Lung (tissue), 12 donors: ENCODE results near the gene CIRBP. TPM values are rescaled to one million over a fixed set of nuclear protein-coding genes. Genes with fewer than 3 reads are reported as not detected.
"Not testable (repeated sequence)": the region's sequence is repeated elsewhere in the genome, so short reads cannot be mapped to it uniquely, and the experiment has no call there.

ENCODE experiments used
- ATAC-seq: fragments of 200-7000 bp; cut with Tn5 transposase; one replicate; pipeline ENCODE4 v1.9.1; 2020; ENCODE audit warnings: moderate number of reproducible peaks; ENCODE audit not compliant: insufficient read depth, low FRiP score
- DNase-seq, 3 donors: peaks; one replicate each; pipeline ENCODE4 v3.0.0-alpha.2; 2013 to 2017
- H3K27ac ChIP-seq, 2 donors: one replicate each; pipeline ENCODE4 v1.5.1; 2013; ENCODE audit warnings: mild to moderate bottlenecking in 2 of 2, moderate library complexity in 2 of 2, control low read depth in 1 of 2, inconsistent platforms in 1 of 2, low read depth in 1 of 2, low read length in 1 of 2
- H3K27me3 ChIP-seq, 3 donors: one replicate each; pipeline ENCODE4 v1.5.1; 2013; ENCODE audit warnings: low read length in 2 of 3; ENCODE audit not compliant: control insufficient read depth in 3 of 3, insufficient read depth in 3 of 3
- H3K36me3 ChIP-seq, 4 donors: one replicate each; pipeline ENCODE4 v1.5.1; 2013; ENCODE audit warnings: low read length in 4 of 4, mild to moderate bottlenecking in 1 of 4, moderate library complexity in 1 of 4; ENCODE audit not compliant: control insufficient read depth in 4 of 4, insufficient read depth in 4 of 4
- H3K4me1 ChIP-seq, 5 donors: one replicate each; pipeline ENCODE4 v1.5.1; 2013; ENCODE audit warnings: low read length in 5 of 5, mild to moderate bottlenecking in 2 of 5, moderate library complexity in 1 of 5; ENCODE audit not compliant: control insufficient read depth in 5 of 5, insufficient read depth in 5 of 5
- H3K4me3 ChIP-seq: one replicate; pipeline ENCODE4 v1.5.1; 2013; ENCODE audit warnings: mild to moderate bottlenecking, control low read depth, moderate library complexity
- H3K9ac ChIP-seq, 2 donors: one replicate each; pipeline ENCODE4 v1.5.1; 2013; ENCODE audit warnings: low read length in 2 of 2, control low read depth in 1 of 2; ENCODE audit not compliant: insufficient read depth in 1 of 2
- H3K9me3 ChIP-seq, 4 donors: one replicate each; pipeline ENCODE4 v1.5.1; 2013; ENCODE audit warnings: low read length in 3 of 4, mild to moderate bottlenecking in 1 of 4, moderate library complexity in 1 of 4; ENCODE audit not compliant: control insufficient read depth in 4 of 4, insufficient read depth in 3 of 4
- WGBS, 2 donors: extraction: QIAGEN DNeasy Blood & Tissue Kit; methylation state at CpG; one replicate each; pipeline ENCODE4 v1.1.7; 2013; 5-methylcytosine and 5-hydroxymethylcytosine counted together
- polyA plus RNA-seq, 2 donors: library from polyadenylated mRNA; stranded (reverse); fragments of 200-250 nt; gene quantifications; one replicate each; pipeline ENCODE4 v1.2.1, GENCODE V29; 2013
- total RNA-seq, 2 donors: library from RNA; depleted of rRNA in 1 of 2; stranded (reverse); fragments of >200 nt in 1 of 2; gene quantifications; one replicate each; pipeline ENCODE4 v1.2.1, GENCODE V29; 2014 to 2021
- TF ChIP-seq, protein P1 (sequence below): IDR thresholded peaks from 2 replicates; pipeline ENCODE4 v1.5.1; 2012; ENCODE audit warnings: mild to moderate bottlenecking; ENCODE audit errors: control extremely low read depth, extremely low read depth
- donor health status: control.
- donor health status: control.
- donor health status: Bipolar disorder and iron deficiency.
- donor health status: healthy.
- donor health status: DM: yes; HTN: yes; CAD: no.

Gene CIRBP
- total and polyA plus RNA-seq, 4 donors = 313 to 488 (median 439) TPM

DNA sequence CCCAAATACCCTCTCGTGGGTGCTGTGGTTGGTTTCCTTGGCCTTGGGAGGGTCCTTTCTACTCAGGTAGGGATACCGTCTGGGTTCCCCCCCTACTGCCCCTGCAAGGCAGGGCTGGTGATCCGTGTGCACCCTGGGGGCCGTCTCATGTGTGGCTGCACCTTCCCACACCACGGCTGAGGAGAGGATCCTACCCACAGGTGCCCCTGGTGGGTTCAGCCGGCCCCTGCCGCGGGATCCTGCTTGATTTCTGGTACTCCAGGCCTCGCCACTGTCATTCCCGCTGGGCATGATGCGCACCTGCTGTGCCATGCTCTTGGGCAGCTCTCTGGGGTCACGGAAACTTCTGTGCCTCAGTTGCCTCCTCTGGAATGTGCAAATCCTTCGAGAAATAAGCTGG is 47.3 kb downstream of the CIRBP start:
- Histone ChIP-seq H3K27me3 (peaks cover 3 to 30% (median 25%) of the 10 kb centered on the region in 3 donors), H3K27ac (no peak overlapping the region), H3K36me3 (no peaks in the 10 kb centered on the region), H3K9ac (no peak overlapping the region), H3K4me1 (peaks cover 0 to 8% (median 0%) of the 10 kb centered on the region in 5 donors), H3K9me3 (peaks cover 0 to 6% (median 0%) of the 10 kb centered on the region in 4 donors), H3K4me3 (no peak overlapping the region)
- TF ChIP-seq, protein P1, sequence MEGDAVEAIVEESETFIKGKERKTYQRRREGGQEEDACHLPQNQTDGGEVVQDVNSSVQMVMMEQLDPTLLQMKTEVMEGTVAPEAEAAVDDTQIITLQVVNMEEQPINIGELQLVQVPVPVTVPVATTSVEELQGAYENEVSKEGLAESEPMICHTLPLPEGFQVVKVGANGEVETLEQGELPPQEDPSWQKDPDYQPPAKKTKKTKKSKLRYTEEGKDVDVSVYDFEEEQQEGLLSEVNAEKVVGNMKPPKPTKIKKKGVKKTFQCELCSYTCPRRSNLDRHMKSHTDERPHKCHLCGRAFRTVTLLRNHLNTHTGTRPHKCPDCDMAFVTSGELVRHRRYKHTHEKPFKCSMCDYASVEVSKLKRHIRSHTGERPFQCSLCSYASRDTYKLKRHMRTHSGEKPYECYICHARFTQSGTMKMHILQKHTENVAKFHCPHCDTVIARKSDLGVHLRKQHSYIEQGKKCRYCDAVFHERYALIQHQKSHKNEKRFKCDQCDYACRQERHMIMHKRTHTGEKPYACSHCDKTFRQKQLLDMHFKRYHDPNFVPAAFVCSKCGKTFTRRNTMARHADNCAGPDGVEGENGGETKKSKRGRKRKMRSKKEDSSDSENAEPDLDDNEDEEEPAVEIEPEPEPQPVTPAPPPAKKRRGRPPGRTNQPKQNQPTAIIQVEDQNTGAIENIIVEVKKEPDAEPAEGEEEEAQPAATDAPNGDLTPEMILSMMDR = no peak
- ATAC-seq = no peak
- no peak for DNase-seq
- 73 to 78% methylated on average over 13 of the region's 13 CpGs for WGBS, 2 donors

DNA sequence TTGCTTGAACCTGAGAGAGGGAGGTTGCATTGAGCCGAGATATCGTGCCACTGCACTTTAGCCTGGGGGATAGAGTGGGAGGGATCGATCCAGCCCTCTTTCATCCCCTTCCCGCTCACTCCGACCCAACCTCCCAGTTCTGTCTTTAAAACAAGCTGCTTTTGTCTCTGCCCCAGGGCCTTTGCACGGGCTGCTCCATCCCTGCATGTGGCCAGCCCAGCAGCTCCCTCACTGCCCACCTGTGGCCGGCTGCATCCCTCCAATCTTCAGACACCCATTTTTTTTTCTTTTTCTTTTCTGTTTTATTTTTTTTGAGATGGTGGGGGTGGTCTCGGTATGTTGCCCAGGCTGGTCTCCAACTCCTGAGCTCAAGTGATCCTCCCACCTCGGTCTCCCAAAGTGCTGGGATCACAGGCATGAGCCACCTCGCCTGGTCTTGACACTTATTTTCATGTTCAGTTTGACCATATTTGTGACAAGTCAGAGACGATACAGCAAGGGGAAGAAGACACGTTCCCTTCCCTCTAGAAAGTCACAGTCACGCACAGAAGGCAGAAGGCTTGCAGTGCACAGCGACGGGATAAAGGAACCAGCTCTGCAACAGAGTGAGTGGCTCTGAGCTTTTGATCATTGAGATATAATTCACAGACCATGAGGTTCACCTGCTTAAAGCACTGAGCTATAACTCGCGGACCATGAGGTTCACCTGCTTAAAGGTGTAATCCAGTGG is 48.3 kb downstream of the CIRBP start:
- no peak for DNase-seq
- ATAC-seq = no peak
- H3K27me3 ChIP-seq = peaks cover 3 to 31% (median 25%) of the 10 kb centered on the region in 3 donors
- 70 to 76% methylated on average over 17 of the region's 17 CpGs for WGBS, 2 donors
- H3K27ac ChIP-seq = no peak overlapping the region
- peaks cover 0 to 6% (median 0%) of the 10 kb centered on the region in 4 donors for H3K9me3 ChIP-seq
- H3K36me3 ChIP-seq = no peaks in the 10 kb centered on the region
- TF ChIP-seq, protein P1 = no peak
- H3K9ac ChIP-seq = no peak overlapping the region
- peaks cover 0 to 8% (median 0%) of the 10 kb centered on the region in 5 donors for H3K4me1 ChIP-seq
- H3K4me3 ChIP-seq = no peak overlapping the region

DNA sequence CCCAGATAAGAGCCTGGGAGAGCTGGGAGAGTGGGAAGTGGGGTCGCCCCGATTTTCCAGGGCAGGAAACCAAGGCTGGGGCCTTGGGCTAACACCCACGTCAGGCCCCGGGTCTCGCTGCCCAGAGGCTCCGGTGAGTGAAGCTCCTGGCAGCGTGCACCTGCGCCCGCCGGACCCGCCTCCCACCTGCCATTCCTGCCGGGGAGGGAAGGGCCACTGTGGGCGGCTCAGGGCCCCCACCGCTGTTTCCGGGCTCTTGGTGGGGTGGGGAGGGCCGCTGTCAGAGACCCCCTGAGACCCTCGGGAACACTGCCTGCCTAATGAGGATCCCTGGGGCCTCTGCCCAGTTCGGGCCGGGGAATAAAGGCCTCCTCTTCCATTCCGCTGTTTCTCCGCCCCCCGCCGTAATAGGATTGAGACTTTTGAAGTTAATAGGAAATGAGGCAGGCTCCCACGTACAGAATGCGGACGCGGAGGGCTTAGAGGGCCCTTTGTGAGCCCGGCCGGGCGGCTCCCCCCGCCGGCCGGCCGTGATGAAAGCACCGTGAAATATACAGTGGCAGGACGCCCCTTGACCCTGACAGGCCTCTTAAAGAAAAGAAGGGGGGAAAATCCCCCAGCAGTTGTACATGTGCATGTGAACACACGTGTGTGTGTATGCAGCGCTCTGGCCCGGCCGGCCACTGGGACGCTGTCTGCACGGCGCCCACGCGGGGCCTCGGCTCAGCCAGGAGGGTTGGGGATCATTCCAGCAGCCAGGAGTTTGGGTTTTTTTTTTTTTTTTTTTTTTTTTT is 49.7 kb downstream of the CIRBP start:
- DNase-seq = peak in 2 of 3 donors; percentile 25 to 32
- no peak overlapping the region for H3K4me3 ChIP-seq
- no peaks in the 10 kb centered on the region for H3K36me3 ChIP-seq
- H3K9me3 ChIP-seq = peaks cover 0 to 6% (median 0%) of the 10 kb centered on the region in 4 donors
- TF ChIP-seq, protein P1 = no peak
- no peak overlapping the region for H3K27ac ChIP-seq
- 30 to 33% methylated on average over 45 to 46 of the region's 46 CpGs for WGBS, 2 donors
- no peak overlapping the region for H3K9ac ChIP-seq
- H3K4me1 ChIP-seq = peaks cover 0 to 8% (median 0%) of the 10 kb centered on the region in 5 donors
- ATAC-seq = no peak
- peaks cover 3 to 31% (median 20%) of the 10 kb centered on the region in 3 donors for H3K27me3 ChIP-seq

DNA sequence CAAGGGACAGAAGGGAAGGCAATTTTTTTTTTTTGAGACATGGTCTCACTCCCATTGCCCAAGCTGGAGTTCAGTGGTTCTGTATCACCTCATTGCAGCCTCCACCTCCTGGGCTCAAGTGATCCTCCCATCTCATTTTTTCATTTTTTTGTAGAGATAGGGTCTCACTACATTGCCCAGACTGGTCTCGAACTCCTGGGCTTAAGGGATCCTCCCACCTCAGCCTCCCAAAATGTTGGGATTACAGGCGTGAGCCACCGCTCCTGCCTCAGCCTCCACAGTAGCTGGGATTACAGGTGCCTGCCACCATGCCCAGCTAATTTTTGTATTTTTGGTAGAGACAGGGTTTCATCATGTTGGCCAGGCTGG is 51.1 kb downstream of the CIRBP start:
- peaks cover 3 to 31% (median 17%) of the 10 kb centered on the region in 3 donors for H3K27me3 ChIP-seq
- H3K4me1 ChIP-seq = peaks cover 0 to 13% (median 0%) of the 10 kb centered on the region in 5 donors
- not testable (repeated sequence) for H3K9me3 ChIP-seq, H3K9ac ChIP-seq, ATAC-seq, H3K27ac ChIP-seq, H3K36me3 ChIP-seq, DNase-seq, H3K4me3 ChIP-seq
- WGBS, 2 donors = 92 to 98% methylated on average over 3 of the region's 3 CpGs
